ENCODE measurements around the gene CLNK. TPM values are rescaled to one million over a fixed set of nuclear protein-coding genes. Genes with fewer than 3 reads are reported as not detected.

The CLNK gene
- total RNA-seq, 1 donor from 2014 or later: 0.79 TPM

GRCh38 chr4:10554694-10555093 is 129.9 kb downstream of the CLNK start:
- DNase-seq: peak; percentile 84
- Mint-ChIP-seq H3K4me3 (no peak overlapping the region), H3K27ac (no peak overlapping the region), H3K36me3 (ENCODE audit: low read depth) (no peaks in the 10 kb centered on the region), H3K4me1 (peaks cover 2% of the 10 kb centered on the region), H3K27me3 (peaks cover 5% of the 10 kb centered on the region), H3K9me3 (no peaks in the 10 kb centered on the region)
- intact Hi-C loops (cut with micrococcal nuclease): loop anchor here (2.0 to 10.0 kb wide), 2 partner anchors 870 to 1170 kb away; no protein-coding TSS in a partner anchor

GRCh38 chr4:10554121-10554520 is 130.4 kb downstream of the CLNK start:
- Mint-ChIP-seq H3K27me3 (peaks cover 5% of the 10 kb centered on the region), H3K4me3 (no peak overlapping the region), H3K36me3 (ENCODE audit: low read depth) (no peaks in the 10 kb centered on the region), H3K4me1 (peaks cover 2% of the 10 kb centered on the region), H3K9me3 (no peaks in the 10 kb centered on the region), H3K27ac (no peak overlapping the region)
- intact Hi-C loops (cut with micrococcal nuclease): loop anchor here (2.0 to 10.0 kb wide), 2 partner anchors 871 to 1171 kb away; no protein-coding TSS in a partner anchor
- no peak for DNase-seq

GRCh38 chr4:10552591-10553280 is 131.8 kb downstream of the CLNK start:
- H3K4me1 Mint-ChIP-seq: peaks cover 2% of the 10 kb centered on the region
- H3K36me3 Mint-ChIP-seq (ENCODE audit: low read depth): no peaks in the 10 kb centered on the region
- intact Hi-C loops (cut with micrococcal nuclease): loop anchor here (10.0 kb wide), 1 partner anchor 1172 kb away; no protein-coding TSS in a partner anchor
- DNase-seq: no peak
- no peak overlapping the region for H3K4me3 Mint-ChIP-seq
- H3K9me3 Mint-ChIP-seq: no peaks in the 10 kb centered on the region
- peaks cover 10% of the 10 kb centered on the region for H3K27me3 Mint-ChIP-seq
- no peak overlapping the region for H3K27ac Mint-ChIP-seq

GRCh38 chr4:10535912-10536311 is 148.7 kb downstream of the CLNK start:
- no peak overlapping the region for H3K27ac Mint-ChIP-seq
- no peaks in the 10 kb centered on the region for H3K36me3 Mint-ChIP-seq (ENCODE audit: low read depth)
- H3K4me3 Mint-ChIP-seq: no peak overlapping the region
- no peaks in the 10 kb centered on the region for H3K4me1 Mint-ChIP-seq
- no peaks in the 10 kb centered on the region for H3K9me3 Mint-ChIP-seq
- intact Hi-C loops (cut with micrococcal nuclease): loop anchor here (5.0 kb wide), 1 partner anchor 774 kb away; no protein-coding TSS in a partner anchor
- DNase-seq: no peak
- H3K27me3 Mint-ChIP-seq: peaks cover 9% of the 10 kb centered on the region

- peaks cover 11% of the 10 kb centered on the region for H3K27me3 Mint-ChIP-seq
- H3K4me1 Mint-ChIP-seq: no peaks in the 10 kb centered on the region
- H3K4me3 Mint-ChIP-seq: no peak overlapping the region
- H3K27ac Mint-ChIP-seq: no peak overlapping the region
- DNase-seq: no peak
- no peaks in the 10 kb centered on the region for H3K9me3 Mint-ChIP-seq
- intact Hi-C loops (cut with micrococcal nuclease): loop anchor here (5.0 kb wide), 1 partner anchor 773 kb away; no protein-coding TSS in a partner anchor
- H3K36me3 Mint-ChIP-seq (ENCODE audit: low read depth): no peaks in the 10 kb centered on the region
Measured at GRCh38 chr4:10534820-10535219, 149.7 kb downstream of the CLNK start.

- Mint-ChIP-seq H3K9me3 (no peaks in the 10 kb centered on the region), H3K27me3 (peaks cover 15% of the 10 kb centered on the region), H3K36me3 (ENCODE audit: low read depth) (no peaks in the 10 kb centered on the region), H3K4me3 (no peak overlapping the region), H3K4me1 (no peaks in the 10 kb centered on the region), H3K27ac (no peak overlapping the region)
- intact Hi-C loops (cut with micrococcal nuclease): no loop called here
- no peak for DNase-seq
Measured at GRCh38 chr4:10532155-10532554, 152.4 kb downstream of the CLNK start.

- Mint-ChIP-seq H3K4me1 (no peaks in the 10 kb centered on the region), H3K27ac (no peak overlapping the region), H3K27me3 (peaks cover 15% of the 10 kb centered on the region), H3K4me3 (no peak overlapping the region), H3K9me3 (no peaks in the 10 kb centered on the region), H3K36me3 (ENCODE audit: low read depth) (no peaks in the 10 kb centered on the region)
- intact Hi-C loops (cut with micrococcal nuclease): no loop called here
- no peak for DNase-seq
Measured at GRCh38 chr4:10530137-10530786, 154.3 kb downstream of the CLNK start.

- Mint-ChIP-seq H3K4me3 (no peak overlapping the region), H3K9me3 (no peaks in the 10 kb centered on the region), H3K27ac (no peak overlapping the region), H3K27me3 (peaks cover 15% of the 10 kb centered on the region), H3K36me3 (ENCODE audit: low read depth) (no peaks in the 10 kb centered on the region), H3K4me1 (no peaks in the 10 kb centered on the region)
- DNase-seq: no peak
- intact Hi-C loops (cut with micrococcal nuclease): no loop called here
Measured at GRCh38 chr4:10529291-10530136, 155.1 kb downstream of the CLNK start.

- H3K27me3 Mint-ChIP-seq: peaks cover 10% of the 10 kb centered on the region
- H3K27ac Mint-ChIP-seq: no peak overlapping the region
- H3K4me3 Mint-ChIP-seq: no peak overlapping the region
- H3K4me1 Mint-ChIP-seq: no peaks in the 10 kb centered on the region
- DNase-seq: no peak
- H3K9me3 Mint-ChIP-seq: no peaks in the 10 kb centered on the region
- intact Hi-C loops (cut with micrococcal nuclease): no loop called here
- no peaks in the 10 kb centered on the region for H3K36me3 Mint-ChIP-seq (ENCODE audit: low read depth)
Measured at GRCh38 chr4:10527438-10527837, 157.1 kb downstream of the CLNK start.

- DNase-seq: no peak
- H3K27me3 Mint-ChIP-seq: peaks cover 8% of the 10 kb centered on the region
- H3K36me3 Mint-ChIP-seq (ENCODE audit: low read depth): no peaks in the 10 kb centered on the region
- intact Hi-C loops (cut with micrococcal nuclease): no loop called here
- no peaks in the 10 kb centered on the region for H3K9me3 Mint-ChIP-seq
- no peak overlapping the region for H3K27ac Mint-ChIP-seq
- H3K4me1 Mint-ChIP-seq: no peaks in the 10 kb centered on the region
- H3K4me3 Mint-ChIP-seq: no peak overlapping the region
Measured at GRCh38 chr4:10526429-10527222, 157.9 kb downstream of the CLNK start.

GRCh38 chr4:10524196-10524833 is 160.3 kb downstream of the CLNK start:
- no peak overlapping the region for H3K4me3 Mint-ChIP-seq
- intact Hi-C loops (cut with micrococcal nuclease): no loop called here

GRCh38 chr4:10521424-10521823 is 163.1 kb downstream of the CLNK start:
- peaks cover 4% of the 10 kb centered on the region for H3K27me3 Mint-ChIP-seq
- H3K36me3 Mint-ChIP-seq (ENCODE audit: low read depth): no peaks in the 10 kb centered on the region
- no peaks in the 10 kb centered on the region for H3K4me1 Mint-ChIP-seq
- no peak overlapping the region for H3K27ac Mint-ChIP-seq
- no peaks in the 10 kb centered on the region for H3K9me3 Mint-ChIP-seq
- intact Hi-C loops (cut with micrococcal nuclease): no loop called here
- H3K4me3 Mint-ChIP-seq: no peak overlapping the region
- no peak for DNase-seq

More at GRCh38 chr4:10524196-10524833, 160.3 kb downstream of the CLNK start:
- H3K4me1 Mint-ChIP-seq: no peaks in the 10 kb centered on the region
- H3K9me3 Mint-ChIP-seq: no peaks in the 10 kb centered on the region
- no peak for DNase-seq
- H3K27ac Mint-ChIP-seq: no peak overlapping the region
- no peaks in the 10 kb centered on the region for H3K36me3 Mint-ChIP-seq (ENCODE audit: low read depth)
- peaks cover 6% of the 10 kb centered on the region for H3K27me3 Mint-ChIP-seq

GRCh38 chr4:10509733-10510132 is 174.8 kb downstream of the CLNK start:
- Mint-ChIP-seq H3K36me3 (ENCODE audit: low read depth) (no peaks in the 10 kb centered on the region), H3K4me1 (peaks cover 3% of the 10 kb centered on the region), H3K9me3 (peaks cover 6% of the 10 kb centered on the region), H3K4me3 (no peak overlapping the region), H3K27ac (no peak overlapping the region), H3K27me3 (no peaks in the 10 kb centered on the region)
- no peak for DNase-seq
- intact Hi-C loops (cut with micrococcal nuclease): no loop called here

Measured in activated CD4-positive, alpha-beta T cell treated with anti-CD3 and anti-CD28 coated beads, Interleukin-2, amount 10 ng/mL, durations not matched to agents 24 days and 14 days (primary cell).